Measurements from ENCODE around the gene SMG5.

DNA sequence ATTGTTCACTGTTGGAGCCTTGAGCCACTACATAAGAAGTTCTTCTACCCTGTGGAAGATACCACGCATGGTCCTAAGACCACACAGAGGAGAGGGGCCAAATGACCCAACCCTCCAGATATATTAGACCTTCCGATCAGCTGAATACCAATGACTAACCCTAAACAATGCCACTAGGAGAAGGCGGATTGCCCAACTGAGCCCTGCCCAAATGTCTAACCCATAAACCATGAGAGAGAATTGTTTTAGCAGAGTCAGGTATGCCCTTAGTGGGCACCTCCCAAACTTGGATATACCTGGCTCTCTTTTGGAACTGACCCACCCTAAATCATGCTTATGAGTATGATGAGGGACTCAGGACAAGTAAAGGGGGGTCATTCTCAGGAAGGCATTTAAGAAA lies 12.3 kb downstream of the SMG5 start:
- TF ChIP-seq EZH2 (IDR thresholded peaks at IDR 0.05) (no peak), EZH2phosphoT487 (IDR thresholded peaks at IDR 0.05) (no peak)
- TF ChIP-seq, protein P1, sequence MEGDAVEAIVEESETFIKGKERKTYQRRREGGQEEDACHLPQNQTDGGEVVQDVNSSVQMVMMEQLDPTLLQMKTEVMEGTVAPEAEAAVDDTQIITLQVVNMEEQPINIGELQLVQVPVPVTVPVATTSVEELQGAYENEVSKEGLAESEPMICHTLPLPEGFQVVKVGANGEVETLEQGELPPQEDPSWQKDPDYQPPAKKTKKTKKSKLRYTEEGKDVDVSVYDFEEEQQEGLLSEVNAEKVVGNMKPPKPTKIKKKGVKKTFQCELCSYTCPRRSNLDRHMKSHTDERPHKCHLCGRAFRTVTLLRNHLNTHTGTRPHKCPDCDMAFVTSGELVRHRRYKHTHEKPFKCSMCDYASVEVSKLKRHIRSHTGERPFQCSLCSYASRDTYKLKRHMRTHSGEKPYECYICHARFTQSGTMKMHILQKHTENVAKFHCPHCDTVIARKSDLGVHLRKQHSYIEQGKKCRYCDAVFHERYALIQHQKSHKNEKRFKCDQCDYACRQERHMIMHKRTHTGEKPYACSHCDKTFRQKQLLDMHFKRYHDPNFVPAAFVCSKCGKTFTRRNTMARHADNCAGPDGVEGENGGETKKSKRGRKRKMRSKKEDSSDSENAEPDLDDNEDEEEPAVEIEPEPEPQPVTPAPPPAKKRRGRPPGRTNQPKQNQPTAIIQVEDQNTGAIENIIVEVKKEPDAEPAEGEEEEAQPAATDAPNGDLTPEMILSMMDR (IDR thresholded peaks at IDR 0.05), result no peak

All from neural progenitor cell (in vitro differentiated cells).